Measurements from ENCODE around the gene BCAM. TPM values are rescaled to one million over a fixed set of nuclear protein-coding genes. Genes with fewer than 3 reads are reported as not detected.

The BCAM gene
- total and polyA plus RNA-seq, 3 donors from 2014 or later = 67.8 to 128 (median 113) TPM

GRCh38 chr19:44816301-44816700 lies 7.4 kb downstream of the BCAM start:
- Histone ChIP-seq H3K4me1 (peaks cover 9% of the 10 kb centered on the region), H3K27me3 (no peaks in the 10 kb centered on the region), H3K36me3 (ENCODE audit: low read depth, missing control alignments) (no peaks in the 10 kb centered on the region), H3K9me3 (no peaks in the 10 kb centered on the region), H3K4me3 (no peak overlapping the region), H3K27ac (no peak overlapping the region)
- no peak for TF ChIP-seq CTCF (IDR thresholded peaks at IDR 0.05)
- no peak for TF ChIP-seq POLR2A (IDR thresholded peaks at IDR 0.05)
- DNase-seq = no peak
- WGBS, 2 donors = 73 to 83% methylated on average over 2 of the region's 2 CpGs
- intact Hi-C loops (cut with DNase I; ENCODE audit: low total_unique reads) = no loop called here

GRCh38 chr19:44817725-44818465 lies 9.0 kb downstream of the BCAM start:
- 86 to 91% methylated on average over 6 to 8 of the region's 8 CpGs for WGBS, 2 donors
- Histone ChIP-seq H3K27me3 (no peaks in the 10 kb centered on the region), H3K36me3 (ENCODE audit: low read depth, missing control alignments) (no peaks in the 10 kb centered on the region)

GRCh38 chr19:44818466-44819031 lies 9.6 kb downstream of the BCAM start:
- intact Hi-C loops (cut with DNase I; ENCODE audit: low total_unique reads) = no loop called here
- H3K4me3 ChIP-seq = no peak overlapping the region
- DNase-seq = no peak
- TF ChIP-seq CTCF (IDR thresholded peaks at IDR 0.05) = no peak
- TF ChIP-seq POLR2A (IDR thresholded peaks at IDR 0.05) = no peak
- no peaks in the 10 kb centered on the region for H3K9me3 ChIP-seq
- H3K4me1 ChIP-seq = peaks cover 9% of the 10 kb centered on the region
- H3K27me3 ChIP-seq = no peaks in the 10 kb centered on the region
- 89 to 91% methylated on average over 20 of the region's 20 CpGs for WGBS, 2 donors
- no peak overlapping the region for H3K27ac ChIP-seq
- no peaks in the 10 kb centered on the region for H3K36me3 ChIP-seq (ENCODE audit: low read depth, missing control alignments)

More at GRCh38 chr19:44817725-44818465, 9.0 kb downstream of the BCAM start:
- Histone ChIP-seq H3K27ac (no peak overlapping the region), H3K4me3 (no peak overlapping the region), H3K4me1 (peaks cover 9% of the 10 kb centered on the region), H3K9me3 (no peaks in the 10 kb centered on the region)
- intact Hi-C loops (cut with DNase I; ENCODE audit: low total_unique reads) = no loop called here
- DNase-seq = no peak
- TF ChIP-seq CTCF (IDR thresholded peaks at IDR 0.05) = no peak
- no peak for TF ChIP-seq POLR2A (IDR thresholded peaks at IDR 0.05)

GRCh38 chr19:44819246-44819832 lies 10.4 kb downstream of the BCAM start:
- H3K36me3 ChIP-seq (ENCODE audit: low read depth, missing control alignments) = no peaks in the 10 kb centered on the region
- no peak overlapping the region for H3K4me3 ChIP-seq
- no peaks in the 10 kb centered on the region for H3K9me3 ChIP-seq
- peaks cover 9% of the 10 kb centered on the region for H3K4me1 ChIP-seq
- no peaks in the 10 kb centered on the region for H3K27me3 ChIP-seq
- 91 to 92% methylated on average over 9 to 28 of the region's 28 CpGs for WGBS, 2 donors
- intact Hi-C loops (cut with DNase I; ENCODE audit: low total_unique reads) = no loop called here
- no peak for TF ChIP-seq CTCF (IDR thresholded peaks at IDR 0.05)
- TF ChIP-seq POLR2A (IDR thresholded peaks at IDR 0.05) = no peak
- H3K27ac ChIP-seq = no peak overlapping the region
- no peak for DNase-seq
